Endothelial cell (in vitro differentiated cells): ENCODE results near the gene DPYSL4. TPM values are rescaled to one million over a fixed set of nuclear protein-coding genes. Genes with fewer than 3 reads are reported as not detected.
A peak's percentile ranks its signal among the peaks of the same experiment; 100 is the strongest.

Source experiments
- DNase-seq: peaks from one replicate; pipeline ENCODE4 v3.0.0; 2021; ENCODE audit warnings: low spot score
- H3K27ac Mint-ChIP-seq: one replicate; pipeline ENCODE4 v1.8.0; 2021; ENCODE audit warnings: mixed read lengths, inconsistent platforms; ENCODE audit not compliant: unreplicated experiment
- H3K27me3 Mint-ChIP-seq: one replicate; pipeline ENCODE4 v1.8.0; 2021; ENCODE audit warnings: mild to moderate bottlenecking, moderate library complexity, mixed read lengths, inconsistent platforms; ENCODE audit not compliant: unreplicated experiment
- H3K36me3 Mint-ChIP-seq: one replicate; pipeline ENCODE4 v1.8.0; 2021; ENCODE audit warnings: mild to moderate bottlenecking, low read depth, mixed read lengths, inconsistent platforms; ENCODE audit not compliant: unreplicated experiment
- H3K4me1 Mint-ChIP-seq: one replicate; pipeline ENCODE4 v1.8.0; 2021; ENCODE audit warnings: mild to moderate bottlenecking, mixed read lengths, inconsistent platforms; ENCODE audit not compliant: unreplicated experiment
- H3K4me3 Mint-ChIP-seq: one replicate; pipeline ENCODE4 v1.8.0; 2021; ENCODE audit warnings: mild to moderate bottlenecking, mixed read lengths, inconsistent platforms; ENCODE audit not compliant: unreplicated experiment
- H3K9me3 Mint-ChIP-seq: one replicate; pipeline ENCODE4 v1.8.0; 2021; ENCODE audit warnings: mixed read lengths, inconsistent platforms; ENCODE audit not compliant: unreplicated experiment
- CTCF ChIP-seq: fragments of 200-600 bp; sonication (generic); IDR thresholded peaks from one replicate; pipeline ENCODE4 v1.5.0; 2021; ENCODE audit warnings: antibody characterized with exemption; ENCODE audit not compliant: unreplicated experiment
- total RNA-seq: library from RNA; stranded (reverse); fragmentation: NEBNext Ultra II Directional; extraction: Animal tissue kit (Norgen Biotek cat#: 25700); gene quantifications from one replicate; pipeline ENCODE4 v1.2.1, GENCODE V29; 2021; ENCODE audit not compliant: unreplicated experiment

Gene DPYSL4
- total RNA-seq, 1 donor from 2014 or later = 15.0 TPM

- no peak for TF ChIP-seq CTCF
- peaks cover 2% of the 10 kb centered on the region for H3K4me1 Mint-ChIP-seq
- DNase-seq = no peak
- no peaks in the 10 kb centered on the region for H3K9me3 Mint-ChIP-seq
- H3K27me3 Mint-ChIP-seq = peaks cover 12% of the 10 kb centered on the region
- no peak overlapping the region for H3K4me3 Mint-ChIP-seq
- H3K27ac Mint-ChIP-seq = no peak overlapping the region
- H3K36me3 Mint-ChIP-seq = peaks cover 3% of the 10 kb centered on the region
Observed at GRCh38 chr10:132247943-132248342, 61.2 kb downstream of the DPYSL4 start.

GRCh38 chr10:132248455-132249225, 61.9 kb downstream of the DPYSL4 start:
- TF ChIP-seq CTCF = no peak
- Mint-ChIP-seq H3K4me3 (peak overlapping the region; percentile 78), H3K27ac (no peak overlapping the region), H3K27me3 (peaks cover 12% of the 10 kb centered on the region), H3K4me1 (peaks cover 5% of the 10 kb centered on the region), H3K9me3 (no peaks in the 10 kb centered on the region), H3K36me3 (peaks cover 3% of the 10 kb centered on the region)
- DNase-seq = peak; percentile 79

GRCh38 chr10:132249226-132249724, 62.5 kb downstream of the DPYSL4 start:
- H3K4me3 Mint-ChIP-seq = no peak overlapping the region
- H3K4me1 Mint-ChIP-seq = peaks cover 5% of the 10 kb centered on the region
- peaks cover 14% of the 10 kb centered on the region for H3K27me3 Mint-ChIP-seq
- H3K36me3 Mint-ChIP-seq = peaks cover 3% of the 10 kb centered on the region
- no peak for DNase-seq
- no peak for TF ChIP-seq CTCF
- H3K9me3 Mint-ChIP-seq = no peaks in the 10 kb centered on the region
- H3K27ac Mint-ChIP-seq = no peak overlapping the region

- H3K27me3 Mint-ChIP-seq = peaks cover 14% of the 10 kb centered on the region
- H3K27ac Mint-ChIP-seq = no peak overlapping the region
- DNase-seq = no peak
- peaks cover 5% of the 10 kb centered on the region for H3K4me1 Mint-ChIP-seq
- H3K4me3 Mint-ChIP-seq = no peak overlapping the region
- no peak for TF ChIP-seq CTCF
- peaks cover 3% of the 10 kb centered on the region for H3K36me3 Mint-ChIP-seq
- no peaks in the 10 kb centered on the region for H3K9me3 Mint-ChIP-seq
Observed at GRCh38 chr10:132249824-132250375, 63.2 kb downstream of the DPYSL4 start.
